HG02973 (cell line): ENCODE results near the gene PLK5.
"Not testable (repeated sequence)": the region's sequence is repeated elsewhere in the genome, so short reads cannot be mapped to it uniquely, and the experiment has no call there.

Source experiments
- ATAC-seq: cut with Tn5 transposase; IDR thresholded peaks from one replicate; pipeline ENCODE4 v1.9.1; 2021; ENCODE audit warnings: moderate library complexity; ENCODE audit not compliant: unreplicated experiment

PLK5 gene

GRCh38 chr19:1491114-1491848 lies 32.6 kb upstream of the PLK5 start, which contains the start of gene REEP6:
REEP6 (plus strand) TSS chr19:1491181; CDS start chr19:1491270, 89 bp downstream.
- no peak for ATAC-seq

- no peak for ATAC-seq
Observed at GRCh38 chr19:1491849-1492170, 32.1 kb upstream of the PLK5 start.

- ATAC-seq = no peak
Observed at GRCh38 chr19:1492474-1493006, 31.3 kb upstream of the PLK5 start.

GRCh38 chr19:1494115-1494815 lies 29.6 kb upstream of the PLK5 start:
- no peak for ATAC-seq

- ATAC-seq = no peak
Observed at GRCh38 chr19:1495051-1495798, 28.7 kb upstream of the PLK5 start.

GRCh38 chr19:1495799-1496713 lies 27.8 kb upstream of the PLK5 start:
- no peak for ATAC-seq

- ATAC-seq = no peak
Observed at GRCh38 chr19:1496714-1497577, 26.9 kb upstream of the PLK5 start.

- ATAC-seq = no peak
Observed at GRCh38 chr19:1497578-1498235, 26.2 kb upstream of the PLK5 start.

GRCh38 chr19:1499231-1499630 lies 24.6 kb upstream of the PLK5 start:
- ATAC-seq = not testable (repeated sequence)

GRCh38 chr19:1501200-1501595 lies 22.7 kb upstream of the PLK5 start:
- no peak for ATAC-seq

- ATAC-seq = no peak
Observed at GRCh38 chr19:1502433-1503088, 21.3 kb upstream of the PLK5 start.

GRCh38 chr19:1503089-1503924 lies 20.6 kb upstream of the PLK5 start:
- no peak for ATAC-seq

GRCh38 chr19:1503925-1504773 lies 19.7 kb upstream of the PLK5 start:
- no peak for ATAC-seq

- ATAC-seq = no peak
Observed at GRCh38 chr19:1505012-1505411, 18.9 kb upstream of the PLK5 start.

- ATAC-seq = no peak
Observed at GRCh38 chr19:1505991-1506881, 17.6 kb upstream of the PLK5 start.

- no peak for ATAC-seq
Observed at GRCh38 chr19:1507192-1507660, 16.7 kb upstream of the PLK5 start.
